ENCODE results near the gene EGR4.

EGR4 gene

GRCh38 chr2:73289304-73289703, 4.0 kb downstream of the EGR4 start:
- no peak for DNase-seq

DNA sequence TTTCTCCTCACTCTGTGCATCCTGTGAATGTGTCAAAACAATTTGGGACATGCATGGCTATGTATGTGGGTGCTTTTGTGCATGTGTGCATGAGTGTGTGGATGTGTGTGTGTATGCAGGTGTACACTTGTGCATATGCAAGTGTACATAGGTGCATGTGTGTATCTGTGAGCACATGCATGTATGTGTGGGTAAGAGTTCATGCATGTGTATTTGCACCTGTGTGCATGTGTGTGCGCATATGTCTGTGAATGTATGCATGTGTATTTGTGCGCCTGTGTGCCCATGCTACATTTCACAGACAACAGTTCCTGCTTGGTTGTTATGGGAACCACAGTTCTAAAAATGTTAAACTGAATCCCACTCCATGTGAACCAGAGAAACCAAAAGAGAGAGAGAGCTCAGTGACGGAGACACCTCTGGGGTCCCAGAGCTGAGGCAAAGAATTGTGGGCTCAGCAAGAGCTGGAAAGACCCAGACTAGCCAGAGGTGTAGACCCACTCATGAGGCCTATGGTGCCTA, 7.2 kb downstream of the EGR4 start:
- DNase-seq, result no peak

DNA sequence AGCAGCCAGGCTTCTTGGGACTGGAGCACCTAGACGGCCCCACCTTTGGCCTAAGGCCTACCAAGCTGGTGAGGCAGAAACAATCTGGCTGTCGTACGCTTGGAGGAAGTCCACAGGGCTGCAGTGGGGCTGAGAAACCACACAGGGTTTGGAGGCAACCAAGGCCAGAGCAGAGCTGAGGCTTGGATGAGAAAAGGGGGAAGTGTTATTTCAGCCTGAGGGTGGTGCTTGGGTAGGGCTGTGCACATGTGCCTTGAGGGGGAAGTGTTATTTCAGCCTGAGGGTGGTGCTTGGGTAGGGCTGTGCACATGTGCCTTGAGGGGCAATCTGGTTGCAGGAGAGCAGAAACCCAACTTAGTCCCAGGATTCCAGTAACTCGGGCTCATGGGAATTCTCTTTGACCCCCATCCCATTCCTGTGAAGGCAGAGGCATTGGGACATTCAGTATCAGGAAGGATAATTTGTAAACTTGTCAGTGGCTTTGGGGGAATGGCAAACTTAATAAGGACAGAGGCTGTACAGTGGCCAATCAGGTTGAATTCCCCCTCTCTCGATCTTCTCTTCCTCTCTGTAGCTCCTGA, 8.1 kb downstream of the EGR4 start:
- no peak for DNase-seq

DNA sequence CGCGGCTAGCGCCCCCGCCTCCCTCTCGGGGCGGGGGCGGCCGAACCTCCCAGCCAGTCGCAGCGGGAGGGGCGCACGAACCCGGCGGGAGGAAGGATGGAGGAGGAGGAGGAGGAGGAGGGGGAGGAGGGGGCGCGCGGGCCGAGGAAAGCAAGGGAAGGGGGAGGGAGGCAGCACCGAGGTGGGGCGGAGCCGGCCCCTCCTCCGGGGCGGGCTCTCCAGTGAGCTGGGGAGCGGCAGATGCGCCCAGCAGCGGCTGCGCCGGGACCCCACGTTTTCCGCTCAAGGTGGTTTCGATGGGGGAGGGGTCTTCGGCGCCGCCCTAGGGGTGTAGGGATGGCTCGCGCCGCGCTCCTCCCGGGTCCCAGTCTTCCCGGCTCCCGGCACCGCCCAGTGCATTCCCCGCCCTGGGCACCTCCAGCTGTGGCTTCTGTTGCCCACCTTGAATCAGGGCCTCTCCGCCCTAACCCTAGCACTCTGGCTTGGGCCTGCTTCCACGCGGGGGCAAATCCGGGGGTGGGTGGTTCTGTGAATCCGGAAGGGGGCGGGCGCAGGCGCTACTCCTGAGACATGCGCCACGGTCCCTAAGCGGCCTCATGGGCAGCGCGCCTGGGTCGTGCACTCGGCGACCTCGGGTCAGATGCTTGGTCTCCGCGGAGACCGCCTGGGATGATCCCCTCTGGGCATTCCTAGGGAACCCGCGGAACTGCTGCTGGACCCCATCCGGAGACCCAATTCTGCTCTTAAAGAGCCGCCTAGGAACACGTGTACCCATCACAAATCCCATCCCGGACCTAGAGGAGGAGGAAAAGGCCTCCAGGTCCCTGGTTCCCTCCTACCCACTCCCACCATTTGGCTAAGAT, 8.8 kb downstream of the EGR4 start, which contains the start of gene FBXO41:
Gene FBXO41 (minus strand): TSS at position 183 of the 863 bp plus-strand sequence. CDS start 14,848 bp downstream, outside the sequence.
- no peak for DNase-seq

GRCh38 chr2:73283545-73284295, 9.6 kb downstream of the EGR4 start:
- DNase-seq, result no peak

- no peak for DNase-seq
Observed at GRCh38 chr2:73282924-73283544, 10.3 kb downstream of the EGR4 start.

DNA sequence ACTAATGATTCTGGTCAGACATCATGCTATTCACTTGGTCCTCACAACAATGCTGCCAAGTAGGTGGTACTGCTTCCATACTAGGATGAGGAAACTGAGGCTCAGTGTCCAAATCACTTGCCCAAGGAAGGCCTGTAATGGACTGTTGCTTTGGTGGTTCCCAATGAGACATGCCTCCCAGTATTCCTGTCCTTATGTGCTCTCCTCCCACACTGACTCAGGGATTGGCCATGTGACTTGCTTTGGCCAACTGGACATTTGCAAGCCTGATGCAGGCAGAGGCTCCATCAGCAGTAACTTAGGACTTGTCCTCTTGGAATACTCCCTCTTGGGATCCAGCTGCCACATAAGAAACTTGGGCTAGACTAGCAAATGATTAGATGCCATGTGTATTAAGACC, 12.1 kb downstream of the EGR4 start:
- DNase-seq, result no peak

GRCh38 chr2:73279852-73280251, 13.5 kb downstream of the EGR4 start:
- no peak for DNase-seq

DNA sequence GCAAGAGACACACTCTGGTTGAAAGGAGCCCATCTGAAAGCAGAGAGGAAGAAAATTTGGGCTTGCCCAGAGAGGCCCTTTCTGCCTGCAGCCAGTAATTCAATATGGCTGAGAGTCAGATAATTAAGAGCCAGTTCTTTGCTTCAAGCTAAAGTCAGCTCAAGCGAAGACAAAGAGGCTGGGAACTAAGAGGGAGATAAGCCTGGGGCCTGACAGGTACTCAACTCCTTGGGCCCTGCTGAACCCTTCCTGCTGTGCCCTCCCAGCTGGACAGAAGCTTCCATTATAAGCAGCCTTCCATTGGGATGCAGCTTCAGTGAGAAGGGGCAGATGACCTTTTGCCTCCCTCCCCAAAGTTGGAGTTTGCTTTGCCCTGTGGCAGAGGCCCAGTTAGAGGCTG, 21.1 kb downstream of the EGR4 start:
- DNase-seq, result no peak

DNA sequence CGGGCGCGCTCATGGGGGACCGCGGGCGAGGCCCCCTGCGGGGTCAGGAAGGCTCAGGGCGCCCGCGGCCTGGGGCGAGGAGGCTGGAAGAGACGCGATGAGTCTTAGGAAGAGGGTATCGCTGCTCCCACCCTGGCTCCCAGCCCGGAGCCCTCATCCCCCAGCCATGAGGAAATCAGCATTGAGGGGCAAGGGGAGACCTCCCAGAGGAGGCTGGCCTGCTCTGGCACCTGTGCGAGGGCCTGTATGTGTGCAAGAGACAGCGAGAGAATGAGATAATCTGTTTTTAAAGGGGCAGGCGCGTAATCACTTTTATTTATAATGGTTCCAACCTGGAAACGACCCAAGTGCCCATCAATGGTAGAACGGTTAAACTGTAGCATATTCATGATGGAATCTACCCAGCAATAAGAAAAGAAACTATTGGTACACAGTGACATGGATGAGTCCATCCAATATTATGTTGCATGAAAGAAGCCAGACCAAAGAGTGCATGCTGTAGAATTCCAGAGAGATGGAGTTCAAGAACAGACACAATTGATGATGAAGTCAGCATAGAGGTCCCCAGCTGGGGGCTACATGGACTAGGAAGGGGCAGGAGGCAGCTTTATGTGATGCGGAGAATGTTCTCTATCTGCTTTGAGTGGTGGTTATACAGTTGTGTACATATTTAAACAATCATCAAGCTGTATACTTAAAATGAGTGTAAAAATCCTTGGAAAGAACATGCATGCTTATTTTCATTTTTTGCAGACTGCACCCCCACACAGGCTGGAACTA, 23.5 kb downstream of the EGR4 start:
- no peak for DNase-seq

DNA sequence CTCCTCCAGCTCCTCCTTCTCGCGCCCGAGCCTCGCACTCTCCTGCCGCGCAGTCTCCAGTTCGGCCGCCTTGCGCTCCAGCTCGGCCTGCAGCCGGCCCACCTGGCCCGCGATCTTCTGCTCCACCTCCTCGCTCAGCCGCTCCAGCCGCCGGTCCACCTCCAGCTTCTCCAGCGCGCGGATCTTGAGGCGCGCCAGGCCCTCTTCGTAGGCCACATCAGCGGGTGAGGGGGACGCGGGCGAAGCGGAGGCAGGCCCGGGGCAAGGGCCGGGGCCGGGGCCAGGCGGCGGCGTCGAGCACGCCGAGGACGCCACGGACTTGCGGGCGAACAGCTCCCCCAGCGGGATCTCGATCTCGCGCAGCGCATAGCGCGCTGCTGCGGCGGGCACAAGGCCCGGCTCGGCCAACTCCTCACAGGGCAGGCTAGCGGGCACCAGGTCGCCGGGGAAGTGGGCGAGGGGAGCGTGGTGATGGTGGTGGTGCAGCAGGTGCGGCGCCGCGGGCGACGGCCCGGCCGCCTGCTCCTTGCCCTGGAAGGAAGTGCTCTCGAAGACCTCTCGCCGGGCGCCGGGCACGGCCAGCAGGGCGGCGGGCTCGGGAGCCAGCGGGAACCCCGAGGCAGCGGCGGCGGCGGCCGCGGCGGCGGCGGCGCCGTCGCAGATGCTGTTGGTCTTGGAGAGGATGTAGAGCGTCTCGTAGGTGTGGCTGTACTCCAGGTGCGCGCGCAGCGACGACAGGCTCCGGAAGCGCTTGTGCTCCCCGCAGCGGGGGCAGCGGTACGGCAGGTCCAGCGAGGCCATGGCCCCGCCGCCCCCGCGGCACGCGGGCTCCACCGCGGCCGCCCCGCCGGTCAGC, 24.3 kb downstream of the EGR4 start:
- DNase-seq, result peak; percentile 37

DNA sequence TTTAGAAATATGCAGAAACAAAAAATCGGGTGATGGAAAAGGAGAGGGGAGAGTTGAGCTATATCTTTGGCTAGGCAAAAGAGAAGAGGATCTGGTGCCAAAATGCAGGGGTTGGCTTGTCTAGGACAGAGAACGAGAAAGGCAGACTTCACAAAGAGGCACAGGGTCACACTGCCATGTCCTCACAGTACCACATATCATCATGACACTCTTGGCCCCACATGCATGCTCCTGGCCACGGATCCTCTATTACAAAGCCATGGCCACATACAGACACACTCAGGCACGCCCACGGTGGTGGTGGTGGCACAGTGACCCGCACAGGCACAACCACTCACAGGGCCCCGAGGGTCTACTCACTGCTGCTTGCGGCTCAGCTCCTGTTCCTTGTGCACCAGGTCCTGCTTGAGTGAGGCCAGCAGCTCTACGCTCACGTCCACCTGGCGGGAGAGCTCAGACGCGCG, 24.9 kb downstream of the EGR4 start:
- no peak for DNase-seq

DNA sequence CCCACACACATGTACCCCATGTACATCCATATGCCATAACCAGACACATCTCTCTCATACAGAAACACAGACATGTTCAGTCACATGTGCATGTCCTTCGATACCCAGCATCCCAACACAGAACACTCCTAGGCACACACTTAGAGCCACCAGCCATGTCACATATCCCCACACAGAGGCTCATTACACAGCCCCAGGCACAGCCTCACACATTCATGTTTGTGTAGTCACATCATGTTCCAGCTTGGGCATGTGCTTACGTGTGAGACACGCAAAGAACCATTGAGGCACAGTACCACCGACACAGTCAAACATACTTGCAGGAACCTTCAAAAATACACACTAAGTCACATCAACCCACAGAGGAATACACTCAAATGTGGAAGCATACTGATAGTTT, 26.3 kb downstream of the EGR4 start:
- no peak for DNase-seq

- DNase-seq, result no peak
Observed at GRCh38 chr2:73266061-73266901, 27.1 kb downstream of the EGR4 start.

DNA sequence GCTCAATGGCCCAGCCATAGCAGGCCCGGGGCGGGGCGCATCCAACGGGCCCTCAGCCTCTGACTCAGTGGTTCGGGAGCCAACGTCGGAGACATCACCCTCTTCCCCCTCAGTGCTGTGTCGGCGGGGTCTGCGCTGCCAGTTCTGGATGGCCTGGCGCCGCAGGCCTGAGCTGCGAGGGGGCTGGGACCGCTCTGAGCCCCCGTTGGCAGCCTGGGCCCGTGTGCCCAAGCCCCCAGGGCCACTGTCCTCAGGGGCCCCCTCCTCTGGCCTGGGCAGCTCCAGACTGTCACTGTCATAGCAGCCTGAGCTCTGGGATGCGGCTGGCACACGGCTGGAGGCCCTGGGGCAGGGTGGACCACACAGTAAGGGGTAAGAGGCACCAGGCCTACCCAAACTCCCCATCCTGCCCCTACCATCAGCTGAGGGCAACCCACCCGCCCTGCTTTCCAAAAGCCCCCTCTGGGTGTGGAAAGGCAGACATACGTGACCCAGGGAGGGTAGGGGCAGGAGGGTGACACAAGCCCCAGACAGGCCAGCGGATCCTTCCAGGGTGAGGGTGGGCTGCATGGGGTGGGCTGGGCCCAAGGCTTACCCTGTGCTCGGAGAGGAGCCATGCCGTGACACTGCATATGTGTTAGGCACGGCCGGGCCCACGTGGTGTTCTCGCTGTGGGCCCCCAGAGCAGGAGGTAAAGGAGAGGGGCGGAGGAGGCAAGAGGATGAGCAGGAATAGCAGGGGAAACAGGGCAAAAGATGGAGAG, 27.9 kb downstream of the EGR4 start:
- DNase-seq, result no peak

- no peak for DNase-seq
Observed at GRCh38 chr2:73264783-73265182, 28.6 kb downstream of the EGR4 start.

GRCh38 chr2:73264332-73264606, 29.1 kb downstream of the EGR4 start:
- no peak for DNase-seq

DNA sequence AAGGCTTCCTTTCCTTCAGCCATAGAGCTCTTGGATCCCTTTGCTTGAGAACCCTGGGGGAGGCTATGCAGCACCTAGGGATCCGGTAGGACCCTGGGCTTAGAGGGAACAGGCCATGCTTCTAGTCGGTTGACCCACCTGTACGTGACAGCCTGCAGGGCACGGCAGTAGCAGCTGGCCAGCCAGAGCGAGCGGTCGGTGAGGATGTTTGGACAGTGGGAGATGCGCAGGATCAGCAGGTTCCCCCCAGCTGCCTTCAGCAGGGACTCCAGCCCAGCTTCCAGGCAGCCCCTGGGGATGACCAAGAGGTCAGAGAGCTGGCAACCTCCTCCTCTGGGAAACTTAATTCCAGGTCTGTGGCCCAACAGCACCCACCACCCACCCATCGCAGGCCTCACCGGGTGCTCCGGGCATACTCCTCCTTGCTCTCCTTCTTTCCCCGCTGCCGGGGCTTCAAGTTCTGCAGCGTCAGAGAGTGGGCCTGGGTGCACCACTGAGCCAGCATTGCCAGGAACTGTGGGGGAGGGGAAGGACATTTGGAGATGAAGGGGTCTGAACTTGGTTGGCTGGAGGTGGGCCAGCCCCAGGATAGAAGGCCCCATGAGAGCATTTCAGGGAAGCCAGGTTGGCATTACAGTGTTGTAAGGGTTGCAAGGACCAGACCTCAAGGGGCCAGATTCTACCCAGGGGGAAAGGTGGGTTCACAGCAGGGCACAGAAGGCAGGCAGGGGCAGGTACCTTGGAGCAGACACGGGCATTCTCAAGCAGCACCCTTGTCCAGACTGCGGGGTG, 29.6 kb downstream of the EGR4 start:
- no peak for DNase-seq

Measured in NCI-H524 treated with DMSO at 0.1 percent for 48 hours (cell line).